SK-N-MC (cell line): Measurements from ENCODE around the gene NLRC3.

Experiments
- EZH2 ChIP-seq: fragments of 200-600 bp; sonication (generic); IDR thresholded peaks from one replicate; pipeline ENCODE4 v1.6.1; 2017; ENCODE audit warnings: antibody characterized with exemption
- POLR2AphosphoS5 ChIP-seq: IDR thresholded peaks from 2 replicates; pipeline ENCODE4 v1.6.1; 2012; ENCODE audit warnings: mild to moderate bottlenecking, low read depth, low read length, borderline replicate concordance

GRCh38 chr16:3597226-3597625 is 20.0 kb upstream of the NLRC3 start:
- no peak for TF ChIP-seq EZH2
- TF ChIP-seq POLR2AphosphoS5 = no peak
